Activated CD8-positive, alpha-beta memory T cell treated with anti-CD3 and anti-CD28 coated beads, Interleukin-2, amount 50 U/mL, for 1 hour (primary cell): ENCODE results near the gene BCL7C.
"Not testable (repeated sequence)": the region's sequence is repeated elsewhere in the genome, so short reads cannot be mapped to it uniquely, and the experiment has no call there.

ENCODE experiments used
- DNase-seq: peaks from one replicate; pipeline ENCODE4 v3.0.0-alpha.2; 2020; ENCODE audit errors: extremely low read depth

The BCL7C gene

GRCh38 chr16:30894540-30895368, 877 bp upstream of the BCL7C start:
- DNase-seq, result no peak

- DNase-seq, result no peak
Observed at GRCh38 chr16:30893417-30893743, 497 bp downstream of the BCL7C start.

- no peak for DNase-seq
Observed at GRCh38 chr16:30892670-30893416, 1.0 kb downstream of the BCL7C start.

- DNase-seq, result not testable (repeated sequence)
Observed at GRCh38 chr16:30891043-30891823, 2.6 kb downstream of the BCL7C start.

- DNase-seq, result no peak
Observed at GRCh38 chr16:30889721-30890120, 4.2 kb downstream of the BCL7C start.

GRCh38 chr16:30888856-30889499, 4.9 kb downstream of the BCL7C start:
- DNase-seq, result no peak

GRCh38 chr16:30887927-30888326, 6.0 kb downstream of the BCL7C start:
- DNase-seq, result no peak

GRCh38 chr16:30886145-30886544, 7.7 kb downstream of the BCL7C start:
- no peak for DNase-seq

- no peak for DNase-seq
Observed at GRCh38 chr16:30885196-30885595, 8.7 kb downstream of the BCL7C start.

- DNase-seq, result no peak
Observed at GRCh38 chr16:30884760-30885159, 9.1 kb downstream of the BCL7C start.

- no peak for DNase-seq
Observed at GRCh38 chr16:30882429-30883310, 11.2 kb downstream of the BCL7C start.

- DNase-seq, result no peak
Observed at GRCh38 chr16:30876867-30877266, 17.0 kb downstream of the BCL7C start.

- no peak for DNase-seq
Observed at GRCh38 chr16:30875871-30876801, 17.7 kb downstream of the BCL7C start.

- DNase-seq, result peak; percentile 59
Observed at GRCh38 chr16:30874821-30875717, 18.8 kb downstream of the BCL7C start.

- DNase-seq, result no peak
Observed at GRCh38 chr16:30874244-30874820, 19.5 kb downstream of the BCL7C start.

GRCh38 chr16:30870904-30871303, 23.0 kb downstream of the BCL7C start:
- no peak for DNase-seq

GRCh38 chr16:30867747-30868146, 26.1 kb downstream of the BCL7C start:
- DNase-seq, result no peak

- DNase-seq, result no peak
Observed at GRCh38 chr16:30866031-30866430, 27.8 kb downstream of the BCL7C start.
